Psoas muscle (tissue), 8 donors: ENCODE measurements around the gene LRP1B. TPM values are rescaled to one million over a fixed set of nuclear protein-coding genes. Genes with fewer than 3 reads are reported as not detected.

Source experiments
- ATAC-seq, 4 donors: fragments of 200-7000 bp; cut with Tn5 transposase; one replicate each; pipeline ENCODE4 v1.9.1; 2020; ENCODE audit warnings: moderate library complexity in 3 of 4, mild to moderate bottlenecking in 2 of 4
- DNase-seq, 2 donors: peaks; one replicate each; pipeline ENCODE4 v3.0.0-alpha.2; 2020
- H3K27ac ChIP-seq: fragments of 200-600 bp; one replicate; pipeline ENCODE4 v1.8.0; 2022
- H3K27me3 ChIP-seq, 3 donors: fragments of 200-600 bp in 1 of 3; one replicate each; pipeline versions ENCODE4 v1.6.1 to v1.8.0; 2013 to 2022; ENCODE audit warnings: low read length in 2 of 3, mild to moderate bottlenecking in 2 of 3, moderate library complexity in 1 of 3; ENCODE audit not compliant: insufficient read depth in 3 of 3
- H3K36me3 ChIP-seq, 2 donors: fragments of 200-600 bp in 1 of 2; one replicate each; pipeline versions ENCODE4 v1.6.1 to v1.8.0; 2013 to 2022; ENCODE audit warnings: low read depth in 1 of 2, mild to moderate bottlenecking in 1 of 2, moderate library complexity in 1 of 2; ENCODE audit not compliant: insufficient read depth in 1 of 2
- H3K4me1 ChIP-seq: fragments of 200-600 bp; one replicate; pipeline ENCODE4 v1.8.0; 2022
- H3K4me3 ChIP-seq: fragments of 200-600 bp; one replicate; pipeline ENCODE4 v1.8.0; 2022; ENCODE audit warnings: mild to moderate bottlenecking
- H3K9me3 ChIP-seq: fragments of 200-600 bp; one replicate; pipeline ENCODE4 v1.8.0; 2022
- WGBS, 3 donors: extraction: QIAGEN DNeasy Blood & Tissue Kit; methylation state at CpG; one replicate each; pipeline versions ENCODE4 v1.1.6 to v1.1.7; 2013; 5-methylcytosine and 5-hydroxymethylcytosine counted together
- intact Hi-C, 2 donors: fragments of 100-400 bp; cut with DNase I; formaldehyde crosslinking; loops; one replicate each; pipeline versions ENCODE4 v1.11.0 to v1.14.2; 2022
- polyA plus RNA-seq, 3 donors: library from polyadenylated mRNA; stranded (reverse); fragments of 200-250 nt; gene quantifications; one replicate each; pipeline ENCODE4 v1.2.3, GENCODE V29; 2013
- total RNA-seq, 4 donors: library from RNA; stranded (reverse); fragmentation: NEBNext Ultra II Directional in 2 of 4; extraction: Animal tissue kit (Norgen Biotek cat#: 25700) in 2 of 4; gene quantifications; one replicate each; pipeline versions ENCODE4 v1.2.1 to v1.2.4, GENCODE V29; 2021 to 2023
- TF ChIP-seq, protein P1 (sequence below): fragments of 200-600 bp; IDR thresholded peaks from one replicate; pipeline ENCODE4 v1.8.0; 2022; ENCODE audit warnings: antibody characterized with exemption
- donor health status: healthy with polysubstance abuse.
- donor health status: DM: no; HTN: no; CAD: no; lungs with moderate emphysema.
- donor health status: Bipolar disorder and iron deficiency.
- donor health status: healthy.
- donor health status: DM: yes; HTN: yes; CAD: no.
- donor health status: DM: no; HTN: no; CAD: no.
- donor health status: DM: no; HTN: no; CAD: no.
- donor health status: DM: yes; HTN: yes; CAD: no.

The LRP1B gene
- total and polyA plus RNA-seq, 7 donors, result 0.33 to 3.3 (median 0.95) TPM

DNA sequence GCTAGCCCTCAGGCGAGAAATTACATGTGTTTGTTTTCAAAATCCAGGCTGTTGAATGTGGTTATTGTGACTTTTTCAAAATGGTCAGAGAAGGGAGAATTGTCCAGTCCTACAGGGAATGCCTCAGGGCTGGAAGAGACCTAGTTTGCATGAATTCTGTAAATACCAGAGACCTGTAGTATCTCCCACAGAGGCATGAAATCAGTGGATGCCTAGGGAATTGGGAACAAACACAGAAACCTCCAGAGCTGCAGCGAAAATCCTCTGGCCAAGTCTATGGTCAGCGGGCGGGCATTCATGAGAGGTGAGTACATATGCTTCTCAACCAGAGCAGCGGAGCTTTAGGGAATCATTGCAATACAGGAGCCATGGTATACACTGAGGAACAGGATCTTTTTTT, 1754.1 kb downstream of the LRP1B start:
- DNase-seq (no peak), ATAC-seq (no peak)
- Histone ChIP-seq H3K9me3 (no peaks in the 10 kb centered on the region), H3K27me3 (no peaks in the 10 kb centered on the region), H3K27ac (no peak overlapping the region), H3K4me1 (no peaks in the 10 kb centered on the region), H3K36me3 (no peaks in the 10 kb centered on the region), H3K4me3 (no peak overlapping the region)
- 88 to 94% (median 91%) methylated on average over 5 of the region's 5 CpGs for WGBS, 3 donors
- TF ChIP-seq, protein P1, sequence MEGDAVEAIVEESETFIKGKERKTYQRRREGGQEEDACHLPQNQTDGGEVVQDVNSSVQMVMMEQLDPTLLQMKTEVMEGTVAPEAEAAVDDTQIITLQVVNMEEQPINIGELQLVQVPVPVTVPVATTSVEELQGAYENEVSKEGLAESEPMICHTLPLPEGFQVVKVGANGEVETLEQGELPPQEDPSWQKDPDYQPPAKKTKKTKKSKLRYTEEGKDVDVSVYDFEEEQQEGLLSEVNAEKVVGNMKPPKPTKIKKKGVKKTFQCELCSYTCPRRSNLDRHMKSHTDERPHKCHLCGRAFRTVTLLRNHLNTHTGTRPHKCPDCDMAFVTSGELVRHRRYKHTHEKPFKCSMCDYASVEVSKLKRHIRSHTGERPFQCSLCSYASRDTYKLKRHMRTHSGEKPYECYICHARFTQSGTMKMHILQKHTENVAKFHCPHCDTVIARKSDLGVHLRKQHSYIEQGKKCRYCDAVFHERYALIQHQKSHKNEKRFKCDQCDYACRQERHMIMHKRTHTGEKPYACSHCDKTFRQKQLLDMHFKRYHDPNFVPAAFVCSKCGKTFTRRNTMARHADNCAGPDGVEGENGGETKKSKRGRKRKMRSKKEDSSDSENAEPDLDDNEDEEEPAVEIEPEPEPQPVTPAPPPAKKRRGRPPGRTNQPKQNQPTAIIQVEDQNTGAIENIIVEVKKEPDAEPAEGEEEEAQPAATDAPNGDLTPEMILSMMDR, result no peak
- intact Hi-C loops, result no loop called here

DNA sequence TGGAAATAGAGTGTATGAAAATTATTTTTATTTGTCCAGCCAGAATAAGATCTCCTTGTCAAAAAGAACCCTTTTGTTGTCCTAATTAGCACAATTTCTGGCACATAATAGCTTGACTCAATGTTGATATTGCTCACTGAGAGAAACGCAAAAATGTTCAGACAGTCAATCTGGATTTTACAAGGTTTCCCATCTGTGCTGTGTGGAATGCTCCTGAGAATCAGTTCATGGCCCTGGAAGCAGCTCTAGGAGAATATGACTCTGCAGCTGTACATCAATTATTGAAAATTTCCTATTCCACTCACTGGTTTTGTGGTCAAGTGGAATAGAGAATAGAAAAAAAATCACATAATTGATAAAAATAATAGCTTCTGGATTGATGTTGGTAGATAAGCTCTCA, 1767.7 kb downstream of the LRP1B start:
- 62 to 72% (median 68%) methylated on average over 1 of the region's 1 CpG for WGBS, 3 donors
- intact Hi-C loops, result no loop called here

DNA sequence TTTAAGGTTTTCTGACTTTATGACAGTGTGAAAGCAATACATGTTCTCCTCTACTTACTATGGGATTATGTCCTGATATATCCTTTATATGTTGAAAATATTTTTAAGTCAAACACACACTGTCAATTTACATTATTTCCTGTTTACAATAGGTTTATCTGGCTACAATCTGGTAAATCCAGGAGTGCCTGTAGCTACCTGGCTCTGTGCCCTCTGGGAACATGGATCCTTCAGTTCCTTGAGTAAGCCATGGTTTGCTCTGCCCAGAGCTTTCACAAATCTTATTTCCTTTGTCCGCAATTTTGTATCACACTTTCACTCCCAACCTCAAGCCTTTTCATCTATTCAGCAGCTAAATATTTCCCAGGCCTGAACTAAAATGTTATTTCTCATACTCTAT, 1768.5 kb downstream of the LRP1B start:
- Histone ChIP-seq H3K9me3 (no peaks in the 10 kb centered on the region), H3K27me3 (no peaks in the 10 kb centered on the region), H3K36me3 (no peaks in the 10 kb centered on the region), H3K27ac (no peak overlapping the region), H3K4me3 (no peak overlapping the region), H3K4me1 (no peaks in the 10 kb centered on the region)
- TF ChIP-seq, protein P1, result no peak
- 97 to 100% (median 97%) methylated on average over 1 of the region's 1 CpG for WGBS, 3 donors
- intact Hi-C loops, result no loop called here
- ATAC-seq, result no peak
- no peak for DNase-seq

More for the DNA sequence above, 1767.7 kb downstream of the LRP1B start:
- no peak for ATAC-seq
- no peaks in the 10 kb centered on the region for H3K36me3 ChIP-seq
- TF ChIP-seq, protein P1, result no peak
- no peak overlapping the region for H3K4me3 ChIP-seq
- no peak for DNase-seq
- H3K4me1 ChIP-seq, result no peaks in the 10 kb centered on the region
- no peaks in the 10 kb centered on the region for H3K9me3 ChIP-seq
- no peak overlapping the region for H3K27ac ChIP-seq
- no peaks in the 10 kb centered on the region for H3K27me3 ChIP-seq

DNA sequence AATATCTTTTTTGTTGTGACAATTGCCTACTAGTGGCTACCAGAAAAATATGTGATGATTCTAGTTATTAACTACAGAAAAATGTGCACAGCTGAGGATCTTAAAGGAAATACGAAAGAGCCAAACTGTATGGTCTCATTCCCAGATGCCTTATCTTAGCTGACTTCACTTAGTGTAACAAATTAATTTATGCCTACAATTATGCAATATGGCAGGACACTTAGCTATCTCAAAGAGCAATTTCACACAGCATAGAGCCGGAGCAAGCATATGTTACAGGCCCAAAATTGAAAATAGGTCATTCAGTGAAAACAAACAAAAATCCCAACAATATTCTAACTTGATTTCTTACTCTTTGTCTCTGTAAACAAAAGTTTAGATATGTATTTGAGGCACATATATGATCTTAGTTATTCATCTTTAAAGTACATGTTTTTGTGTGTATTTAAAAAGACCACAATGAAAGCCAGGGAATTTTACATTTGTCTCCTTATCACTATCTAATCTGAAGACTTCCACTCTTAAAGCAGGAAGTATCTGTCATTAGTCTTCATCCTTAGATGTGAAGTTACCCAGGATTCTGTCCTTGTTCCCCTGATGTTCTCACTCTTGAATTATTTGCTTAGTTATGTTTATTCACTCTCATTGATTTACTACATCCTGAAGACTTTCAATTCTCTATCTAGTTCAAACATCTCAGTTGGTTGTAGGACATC, 1771.6 kb downstream of the LRP1B start:
- Histone ChIP-seq H3K9me3 (no peaks in the 10 kb centered on the region), H3K27me3 (no peaks in the 10 kb centered on the region), H3K36me3 (no peaks in the 10 kb centered on the region), H3K27ac (no peak overlapping the region), H3K4me3 (no peak overlapping the region), H3K4me1 (no peaks in the 10 kb centered on the region)
- WGBS, 3 donors, result 24 to 33% (median 25%) methylated on average over 2 of the region's 2 CpGs
- TF ChIP-seq, protein P1, result no peak
- DNase-seq (no peak), ATAC-seq (no peak)
- intact Hi-C loops, result no loop called here

DNA sequence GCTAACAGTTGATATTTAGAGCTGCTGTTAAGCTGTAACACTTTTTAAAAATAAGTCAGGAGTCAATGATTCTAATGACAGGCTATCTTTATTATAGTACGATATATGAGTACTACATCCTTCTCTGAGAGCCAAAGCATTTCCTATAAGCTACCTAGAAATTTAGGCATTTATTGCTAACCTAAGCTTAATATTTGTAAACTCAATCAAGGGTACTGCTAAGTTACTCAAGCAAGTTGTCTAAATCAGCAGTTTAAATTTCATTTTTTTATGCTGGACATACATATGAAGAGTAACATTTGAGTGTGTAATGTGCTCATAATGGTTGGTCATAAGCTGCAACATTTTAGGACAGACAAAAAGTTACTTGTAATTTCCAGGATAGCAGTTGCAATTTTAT, 1774.1 kb downstream of the LRP1B start:
- intact Hi-C loops, result no loop called here
- H3K36me3 ChIP-seq, result no peaks in the 10 kb centered on the region
- no peak for DNase-seq
- no peaks in the 10 kb centered on the region for H3K27me3 ChIP-seq
- TF ChIP-seq, protein P1, result no peak
- no peak overlapping the region for H3K27ac ChIP-seq
- no peaks in the 10 kb centered on the region for H3K4me1 ChIP-seq
- H3K4me3 ChIP-seq, result no peak overlapping the region
- ATAC-seq, result no peak
- H3K9me3 ChIP-seq, result no peaks in the 10 kb centered on the region
- WGBS, 3 donors, result 93 to 100% (median 98%) methylated on average over 1 of the region's 1 CpG
